ENCODE data around the gene ZNF175.

- TF ChIP-seq CTCF (conservative IDR thresholded peaks at IDR 0.05 in 1 of 2, IDR thresholded peaks at IDR 0.05 in 1 of 2; ENCODE audit: extremely low read depth in 1 of 2, insufficient read depth in 1 of 2, low read depth in 1 of 2, low read length in 2 of 2) (no peak), EZH2 (IDR thresholded peaks at IDR 0.05; ENCODE audit: borderline replicate concordance, low read length) (no peak)
Measured at GRCh38 chr19:51544038-51544437, 27.0 kb upstream of the ZNF175 start.

Measured in mammary epithelial cell (primary cell).